Putamen (tissue), 1 donor: ENCODE measurements around the gene PDE4B.
A peak's percentile ranks its signal among the peaks of the same experiment; 100 is the strongest.
"Not testable (repeated sequence)": the region's sequence is repeated elsewhere in the genome, so short reads cannot be mapped to it uniquely, and the experiment has no call there.

Source experiments
- DNase-seq: peaks from one replicate; pipeline ENCODE4 v3.0.0-alpha.2; 2016; ENCODE audit warnings: low spot score

Gene PDE4B

GRCh38 chr1:65953170-65953569, 160.5 kb downstream of the PDE4B start:
- no peak for DNase-seq

DNA sequence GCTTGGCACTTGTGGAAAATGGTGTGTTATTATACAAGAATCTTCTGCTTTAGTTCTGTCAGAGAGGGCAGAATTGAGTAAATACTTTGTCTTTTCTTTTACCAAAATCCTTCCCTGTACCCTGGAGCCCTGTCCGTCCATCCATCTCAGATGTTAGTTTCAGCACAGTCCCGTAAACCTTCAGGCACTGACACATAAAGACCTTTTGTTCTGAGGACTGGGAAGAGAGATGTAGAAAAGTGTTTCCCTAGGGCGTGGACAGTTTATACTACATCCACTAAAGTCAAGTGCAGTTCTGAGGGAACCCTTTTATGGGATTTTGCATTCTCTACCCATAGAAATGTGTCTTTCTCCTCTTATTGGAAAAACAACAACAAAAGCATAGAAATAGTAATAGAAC, 162.4 kb downstream of the PDE4B start:
- no peak for DNase-seq

DNA sequence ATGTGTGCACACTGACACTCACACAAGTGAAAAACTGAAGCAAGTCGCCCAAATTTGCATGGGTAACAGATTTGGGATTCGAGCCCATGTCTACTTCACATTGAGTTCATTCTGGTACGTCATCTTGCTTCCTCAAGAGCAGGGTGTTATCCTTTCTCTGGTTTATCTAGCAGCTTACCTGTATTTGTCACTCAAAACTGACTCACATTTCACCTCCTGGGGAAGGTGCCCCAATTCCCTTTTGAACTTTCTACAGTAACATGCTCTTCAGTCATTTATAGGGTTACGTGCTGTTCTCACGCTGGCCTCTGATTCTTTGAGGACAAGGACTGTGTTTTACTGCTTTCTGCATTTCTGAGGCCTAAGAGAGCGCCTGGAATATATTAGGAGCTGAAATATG, 162.8 kb downstream of the PDE4B start:
- no peak for DNase-seq

DNA sequence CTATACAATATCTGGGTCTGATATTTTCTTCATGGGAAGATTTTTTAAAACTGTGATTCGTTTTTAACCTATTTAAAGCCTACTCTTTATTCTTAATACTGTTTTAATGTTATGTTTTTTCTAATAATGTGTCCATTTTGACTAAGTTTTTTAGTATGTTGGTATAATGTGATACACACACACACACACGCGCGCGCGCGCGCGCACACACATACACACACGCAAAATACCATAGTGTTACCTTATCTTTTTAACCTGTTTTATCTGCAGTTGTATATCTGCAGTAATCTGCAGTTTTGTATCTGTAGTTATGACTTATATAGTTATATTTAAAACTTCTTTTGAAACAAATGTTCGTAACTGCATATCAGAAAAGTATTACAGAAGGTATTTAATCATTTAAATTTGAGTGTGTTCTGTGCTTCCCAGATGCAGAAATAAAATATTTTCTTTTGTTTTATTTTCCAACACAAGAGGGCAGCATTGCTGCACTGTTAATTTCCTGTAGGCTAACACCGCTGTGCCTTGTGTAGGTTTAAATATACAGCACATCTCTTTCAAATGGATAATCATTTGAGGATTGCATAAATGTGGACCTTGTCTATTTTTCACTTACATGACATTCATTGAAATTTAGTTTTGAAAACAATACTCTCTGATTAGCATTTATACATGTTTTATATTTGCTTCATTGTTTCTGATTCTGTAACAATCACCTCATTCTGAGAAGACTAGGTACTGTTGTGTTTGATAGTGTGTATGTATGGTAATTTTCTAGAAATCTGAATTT, 166.1 kb downstream of the PDE4B start:
- peak; percentile 82 for DNase-seq

- DNase-seq = no peak
These were observed 167.3 kb downstream of the PDE4B start for GRCh38 chr1:65959896-65960567.

DNA sequence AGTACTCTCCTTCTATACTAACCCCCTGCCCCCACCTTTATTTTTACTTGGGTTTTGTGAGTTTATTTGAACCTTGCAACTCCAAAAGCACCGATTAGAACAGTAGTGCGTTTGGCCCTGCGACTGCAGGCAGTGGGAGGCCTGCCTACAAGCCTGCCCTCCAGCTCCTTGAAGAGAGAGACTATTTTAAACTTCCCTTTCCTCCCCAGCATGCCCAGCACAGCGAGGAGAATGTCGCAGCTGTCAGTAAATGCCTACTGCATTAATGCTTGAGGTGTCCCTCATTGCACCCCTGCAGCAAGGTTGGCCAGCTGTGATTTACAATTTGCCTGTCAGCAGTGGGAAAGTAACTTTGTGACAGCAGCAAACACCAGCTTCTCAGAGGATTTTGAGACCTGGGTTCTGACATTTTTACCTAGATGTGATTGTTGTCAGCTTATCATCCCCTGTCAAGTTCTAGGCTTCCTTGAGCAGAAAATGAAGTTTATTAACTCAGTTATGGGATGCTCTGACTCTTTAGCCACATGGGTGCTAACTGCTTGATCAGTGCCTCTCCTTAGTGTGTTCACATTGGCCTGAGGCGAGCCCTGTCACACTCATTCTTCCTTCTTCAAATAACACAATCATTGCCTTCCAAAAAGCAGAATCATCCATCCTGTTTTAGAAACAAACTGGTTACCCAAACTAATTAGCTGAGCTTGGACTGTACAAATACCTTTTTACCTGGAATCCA, 170.6 kb downstream of the PDE4B start:
- no peak for DNase-seq

DNA sequence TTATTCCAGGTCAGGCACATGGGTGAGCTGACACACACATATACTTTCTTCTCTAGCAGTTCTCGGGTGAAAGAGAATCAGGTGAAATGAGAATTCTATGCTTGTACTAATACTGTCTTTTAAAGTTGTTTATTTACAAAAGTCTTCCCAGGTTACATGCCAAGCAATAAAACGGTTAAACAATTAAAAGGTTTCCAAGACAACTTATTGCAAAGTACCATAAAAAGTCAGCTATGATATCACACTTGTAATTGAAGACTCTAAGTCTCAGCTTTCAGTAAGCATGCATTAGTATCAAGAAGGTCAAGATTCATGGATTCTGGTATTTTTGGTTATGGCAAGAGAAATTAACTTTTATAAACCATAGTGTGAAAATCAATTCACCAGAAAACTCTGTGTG, 171.4 kb downstream of the PDE4B start:
- no peak for DNase-seq

DNA sequence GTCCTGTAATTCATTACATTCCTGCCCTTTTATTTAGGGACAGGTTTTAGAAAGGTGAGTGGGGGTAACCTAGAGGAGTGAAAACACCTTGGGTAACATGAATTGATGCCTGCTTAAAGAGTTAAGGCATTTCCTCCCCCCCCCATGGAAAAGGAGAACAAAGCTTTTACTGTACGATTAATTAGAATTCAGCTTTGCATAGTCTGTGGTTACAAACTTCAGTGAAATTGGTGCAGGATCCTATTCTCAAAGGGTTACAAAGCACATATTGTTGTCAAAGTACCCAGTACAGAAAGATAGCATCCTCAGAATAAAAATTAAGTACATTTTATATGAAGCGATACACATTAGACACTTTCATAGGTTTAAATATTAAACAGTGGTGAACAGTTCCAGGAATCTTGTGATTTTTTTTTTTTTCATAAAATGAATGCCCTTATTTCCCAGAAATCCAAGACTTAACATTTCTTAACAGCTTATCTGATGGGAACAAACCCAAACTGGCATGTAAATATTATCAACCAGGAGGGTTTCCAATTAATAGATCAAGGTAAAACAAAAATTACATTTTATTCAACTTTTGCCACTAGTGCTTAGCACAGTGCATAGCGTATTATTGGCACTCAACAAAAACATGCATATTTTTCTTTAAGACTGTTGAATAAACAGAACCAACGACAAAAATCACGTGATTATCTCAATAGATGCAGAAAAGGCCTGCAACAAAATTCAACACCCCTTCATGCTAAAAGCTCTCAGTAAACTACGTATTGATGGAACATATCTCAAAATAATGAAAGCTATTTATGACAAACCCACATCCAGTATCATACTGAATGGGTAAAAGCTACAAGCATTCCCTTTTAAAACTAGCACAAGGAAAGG, 172.7 kb downstream of the PDE4B start:
- DNase-seq = peak; percentile 73

DNA sequence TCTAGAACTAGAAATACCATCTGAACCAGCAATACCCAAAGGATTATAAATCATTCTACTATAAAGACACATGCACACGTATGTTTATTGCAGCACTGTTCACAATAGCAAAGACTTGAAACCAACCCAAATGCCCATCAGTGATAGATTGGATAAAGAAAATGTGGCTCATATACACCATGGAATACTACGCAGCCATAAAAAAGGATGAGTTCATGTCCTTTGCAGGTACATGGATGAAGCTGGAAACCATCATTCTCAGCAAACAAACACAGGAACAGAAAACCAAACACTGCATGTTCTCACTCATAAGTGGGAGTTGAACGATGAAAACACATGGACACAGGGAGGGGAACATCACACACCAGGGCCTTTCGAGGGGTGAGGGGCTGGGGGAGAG, 174.8 kb downstream of the PDE4B start:
- DNase-seq = not testable (repeated sequence)

- no peak for DNase-seq
These were observed 178.9 kb downstream of the PDE4B start for GRCh38 chr1:65971547-65971946.

DNA sequence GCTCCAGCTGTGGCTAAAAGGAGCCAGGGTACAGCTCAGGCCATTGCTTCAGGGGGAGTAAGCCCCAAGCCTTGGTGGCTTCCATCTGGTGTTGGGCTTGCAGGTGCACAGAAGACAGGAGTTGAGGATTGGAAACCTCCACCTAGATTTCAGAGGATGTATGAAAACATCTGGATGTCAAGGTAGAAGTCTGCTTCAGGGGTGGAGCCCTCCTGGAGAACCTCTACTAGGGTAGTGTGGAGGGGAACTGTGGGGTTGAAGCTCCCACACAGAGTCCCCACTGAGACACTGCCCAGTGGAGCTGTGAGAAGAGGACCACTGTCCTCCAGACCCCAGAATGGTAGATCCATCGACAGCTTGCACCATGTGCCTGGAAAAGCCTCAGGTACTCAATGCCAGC, 183.0 kb downstream of the PDE4B start:
- no peak for DNase-seq

DNA sequence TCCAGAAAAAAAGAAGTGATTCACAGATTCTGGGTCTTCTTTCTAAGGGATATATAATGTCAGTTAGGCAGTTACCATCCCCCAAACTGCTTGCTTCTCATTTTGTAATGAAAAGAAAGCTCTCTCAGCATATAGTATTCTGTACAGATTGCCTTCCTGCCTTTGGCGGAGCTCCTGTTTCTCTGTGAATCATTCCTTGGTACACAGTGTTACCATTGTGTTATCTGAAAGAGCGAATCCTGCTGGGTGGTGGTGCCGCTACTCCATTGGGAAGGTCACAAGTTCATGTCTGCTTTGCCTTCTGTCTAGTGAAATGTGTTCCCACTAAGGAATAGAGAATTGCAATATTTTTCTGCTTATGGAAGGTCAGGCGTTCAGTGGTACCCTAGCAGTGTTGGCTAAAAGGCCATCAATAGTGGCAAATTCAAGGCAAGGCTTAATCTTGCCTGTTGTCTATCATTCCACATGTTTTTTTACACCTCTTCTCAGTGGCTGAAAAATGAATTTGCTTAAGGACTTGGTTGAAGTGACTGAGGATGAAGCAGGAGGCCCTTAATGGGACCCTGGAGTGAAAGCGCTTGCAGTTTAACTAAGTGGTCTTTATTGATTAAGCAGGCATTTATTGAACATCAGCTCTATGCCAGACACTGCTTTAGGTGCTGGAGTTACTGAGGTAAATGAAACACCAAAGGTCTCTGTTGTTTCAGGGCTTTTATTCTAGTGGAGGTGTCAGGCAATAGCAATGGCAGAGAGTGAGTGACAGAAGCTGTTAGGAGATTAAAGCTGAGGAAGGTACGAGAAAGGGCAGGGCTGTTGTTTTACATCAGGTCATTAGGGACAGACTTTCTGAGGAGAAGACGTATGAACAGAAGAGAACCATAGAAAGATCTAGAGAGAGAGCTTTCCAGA, 186.7 kb downstream of the PDE4B start:
- DNase-seq = peak; percentile 95

- no peak for DNase-seq
These were observed 187.5 kb downstream of the PDE4B start for GRCh38 chr1:65980237-65980636.

GRCh38 chr1:65983500-65983899, 190.8 kb downstream of the PDE4B start:
- DNase-seq = no peak

- no peak for DNase-seq
These were observed 192.8 kb downstream of the PDE4B start for GRCh38 chr1:65985393-65986066.

GRCh38 chr1:65986146-65986545, 193.5 kb downstream of the PDE4B start:
- DNase-seq = no peak

- no peak for DNase-seq
These were observed 197.5 kb downstream of the PDE4B start for GRCh38 chr1:65990161-65990560.

DNA sequence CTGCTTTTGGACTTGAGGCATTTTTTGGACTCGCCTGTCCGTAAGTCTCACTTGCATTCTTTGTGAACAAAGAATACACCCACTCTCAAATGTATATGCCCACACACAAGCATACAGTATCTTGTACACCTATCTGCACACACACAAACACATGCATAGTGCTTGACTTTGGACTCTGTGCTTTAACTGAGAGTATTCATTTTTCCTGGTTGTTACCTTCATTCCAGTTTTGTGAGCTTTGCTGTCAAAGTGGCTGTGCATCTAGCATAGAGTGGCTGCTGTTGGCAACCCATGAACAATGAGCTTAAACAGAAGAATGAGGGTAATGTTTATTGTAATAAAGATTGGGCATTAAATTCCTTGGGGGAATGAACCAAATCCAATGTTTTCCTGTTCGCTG, 199.0 kb downstream of the PDE4B start:
- DNase-seq = no peak

- peak; percentile 91 for DNase-seq
These were observed 199.6 kb downstream of the PDE4B start for GRCh38 chr1:65992165-65992821.

DNA sequence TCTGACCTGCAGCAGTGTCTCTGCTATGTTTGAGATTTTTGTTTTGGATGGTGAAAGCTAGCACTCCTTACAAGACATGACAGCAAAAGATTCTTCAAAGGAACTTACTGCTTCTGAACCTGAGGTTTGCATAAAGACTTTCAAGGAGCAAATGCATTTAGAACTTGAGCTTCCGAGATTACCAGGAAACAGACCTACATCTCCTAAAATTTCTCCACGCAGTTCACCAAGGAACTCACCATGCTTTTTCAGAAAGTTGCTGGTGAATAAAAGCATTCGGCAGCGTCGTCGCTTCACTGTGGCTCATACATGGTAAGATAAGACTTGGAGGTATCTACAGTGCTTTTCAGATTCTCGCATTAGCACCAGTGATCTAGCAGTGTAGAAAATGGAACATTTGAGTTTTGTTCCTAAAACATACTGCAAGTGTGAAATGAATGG, 200.2 kb downstream of the PDE4B start:
- no peak for DNase-seq
